ENCODE measurements around the gene SEC22C.
A peak's percentile ranks its signal among the peaks of the same experiment; 100 is the strongest.

SEC22C gene

DNA sequence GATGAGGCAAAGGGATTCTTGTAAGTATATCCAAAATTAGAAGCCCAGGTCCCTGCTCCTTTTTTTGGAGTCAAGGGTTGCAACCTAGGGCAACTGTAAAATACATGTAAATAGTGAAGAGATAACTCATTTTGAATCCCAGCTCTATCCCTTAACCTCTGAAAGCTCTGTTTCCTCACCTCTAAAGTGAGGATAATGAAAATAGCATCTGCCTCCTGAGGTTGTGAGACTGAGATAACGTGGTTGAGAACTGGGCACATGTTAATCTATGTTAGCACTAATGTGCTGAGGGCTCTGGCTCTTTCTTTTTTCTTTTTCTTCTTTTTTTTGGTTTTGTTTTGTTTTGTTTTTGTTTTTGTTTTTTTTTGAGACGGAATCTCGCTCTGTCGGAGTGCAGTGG is 13.9 kb upstream of the SEC22C start:
- no peak for DNase-seq (ENCODE audit: low read depth)
- TF ChIP-seq CTCF (IDR thresholded peaks at IDR 0.05; ENCODE audit: low read depth, low read length), result no peak
- TF ChIP-seq MYC (IDR thresholded peaks at IDR 0.05; ENCODE audit: low read depth, low read length), result no peak
- TF ChIP-seq, protein P1, sequence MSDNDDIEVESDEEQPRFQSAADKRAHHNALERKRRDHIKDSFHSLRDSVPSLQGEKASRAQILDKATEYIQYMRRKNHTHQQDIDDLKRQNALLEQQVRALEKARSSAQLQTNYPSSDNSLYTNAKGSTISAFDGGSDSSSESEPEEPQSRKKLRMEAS (IDR thresholded peaks at IDR 0.05; ENCODE audit: low read depth, low read length), result no peak
- TF ChIP-seq POLR2A (IDR thresholded peaks at IDR 0.05; ENCODE audit: extremely low read depth, insufficient read length), result no peak
- H3K4me3 ChIP-seq (ENCODE audit: low read depth, low read length), result no peak overlapping the region

DNA sequence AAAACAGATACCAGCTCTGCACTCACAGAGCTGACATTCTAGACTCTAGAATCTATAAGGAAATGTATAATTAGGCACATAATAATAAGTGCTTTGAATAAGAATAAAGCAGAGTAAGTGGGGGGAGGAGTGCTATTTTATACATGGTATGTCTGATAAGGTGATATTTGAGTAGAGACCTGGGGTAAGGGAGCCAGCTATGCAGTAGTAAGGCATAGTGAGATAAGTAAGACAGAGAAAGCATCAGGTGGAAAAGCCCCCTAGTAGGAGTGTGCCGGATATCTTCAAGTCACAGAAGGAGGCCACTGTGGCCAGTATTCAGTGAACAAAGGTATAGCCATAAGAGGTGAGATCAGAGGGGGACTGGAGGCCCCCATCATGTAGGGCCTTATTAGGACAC is 11.9 kb upstream of the SEC22C start:
- no peak overlapping the region for H3K4me3 ChIP-seq (ENCODE audit: low read depth, low read length)
- no peak for TF ChIP-seq POLR2A (IDR thresholded peaks at IDR 0.05; ENCODE audit: extremely low read depth, insufficient read length)
- no peak for TF ChIP-seq CTCF (IDR thresholded peaks at IDR 0.05; ENCODE audit: low read depth, low read length)
- TF ChIP-seq, protein P1 (IDR thresholded peaks at IDR 0.05; ENCODE audit: low read depth, low read length), result no peak
- no peak for TF ChIP-seq MYC (IDR thresholded peaks at IDR 0.05; ENCODE audit: low read depth, low read length)
- no peak for DNase-seq (ENCODE audit: low read depth)

- peak overlapping the region; percentile 80 for H3K4me3 ChIP-seq (ENCODE audit: low read depth, low read length)
- TF ChIP-seq POLR2A (IDR thresholded peaks at IDR 0.05; ENCODE audit: extremely low read depth, insufficient read length) (no peak), CTCF (IDR thresholded peaks at IDR 0.05; ENCODE audit: low read depth, low read length) (no peak), MYC (IDR thresholded peaks at IDR 0.05; ENCODE audit: low read depth, low read length) (no peak)
- TF ChIP-seq, protein P1 (IDR thresholded peaks at IDR 0.05; ENCODE audit: low read depth, low read length), result no peak
- DNase-seq (ENCODE audit: low read depth), result no peak
These were observed 10.0 kb upstream of the SEC22C start for GRCh38 chr3:42591811-42592210.

DNA sequence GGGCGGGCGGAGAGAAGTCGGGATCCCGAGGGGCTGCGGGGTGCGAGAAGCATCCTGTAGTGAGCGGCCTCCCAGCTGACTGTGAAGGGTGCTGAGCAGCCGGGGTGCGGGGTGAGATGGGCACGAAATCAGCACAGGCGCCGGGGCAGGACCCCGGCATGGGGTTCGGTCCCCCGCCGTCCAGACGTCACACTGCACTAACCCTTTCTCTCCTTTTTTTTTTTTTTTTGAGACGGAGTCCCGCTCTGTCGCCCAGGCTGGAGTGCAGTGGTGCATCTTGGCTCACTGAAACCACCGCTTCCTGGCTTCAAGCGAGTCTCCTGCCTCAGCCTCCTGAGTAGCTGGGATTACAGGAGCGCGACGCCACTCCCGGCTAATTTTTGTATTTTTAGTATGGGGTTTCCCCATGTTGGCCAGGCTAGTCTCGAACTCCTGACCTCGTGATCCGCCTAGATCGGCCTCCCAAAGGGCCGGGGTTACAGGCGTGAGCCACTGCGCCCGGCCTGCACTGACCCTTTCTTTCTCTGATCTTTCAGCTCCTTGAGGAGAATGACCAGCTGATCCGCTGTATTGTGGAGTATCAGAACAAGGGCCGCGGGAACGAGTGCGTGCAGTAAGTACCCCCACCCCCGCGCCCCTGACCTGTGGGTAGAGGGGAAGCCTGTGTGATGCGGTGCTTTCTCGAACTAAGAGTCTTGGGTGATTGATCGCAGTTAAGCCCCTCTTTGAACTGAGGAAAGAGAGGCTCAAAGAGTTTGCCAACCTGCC is 9.4 kb upstream of the SEC22C start:
- no peak for DNase-seq (ENCODE audit: low read depth)
- TF ChIP-seq, protein P1 (IDR thresholded peaks at IDR 0.05; ENCODE audit: low read depth, low read length), result no peak
- no peak for TF ChIP-seq CTCF (IDR thresholded peaks at IDR 0.05; ENCODE audit: low read depth, low read length)
- TF ChIP-seq POLR2A (IDR thresholded peaks at IDR 0.05; ENCODE audit: extremely low read depth, insufficient read length), result no peak
- TF ChIP-seq MYC (IDR thresholded peaks at IDR 0.05; ENCODE audit: low read depth, low read length), result no peak
- H3K4me3 ChIP-seq (ENCODE audit: low read depth, low read length), result peak overlapping the region; percentile 80

DNA sequence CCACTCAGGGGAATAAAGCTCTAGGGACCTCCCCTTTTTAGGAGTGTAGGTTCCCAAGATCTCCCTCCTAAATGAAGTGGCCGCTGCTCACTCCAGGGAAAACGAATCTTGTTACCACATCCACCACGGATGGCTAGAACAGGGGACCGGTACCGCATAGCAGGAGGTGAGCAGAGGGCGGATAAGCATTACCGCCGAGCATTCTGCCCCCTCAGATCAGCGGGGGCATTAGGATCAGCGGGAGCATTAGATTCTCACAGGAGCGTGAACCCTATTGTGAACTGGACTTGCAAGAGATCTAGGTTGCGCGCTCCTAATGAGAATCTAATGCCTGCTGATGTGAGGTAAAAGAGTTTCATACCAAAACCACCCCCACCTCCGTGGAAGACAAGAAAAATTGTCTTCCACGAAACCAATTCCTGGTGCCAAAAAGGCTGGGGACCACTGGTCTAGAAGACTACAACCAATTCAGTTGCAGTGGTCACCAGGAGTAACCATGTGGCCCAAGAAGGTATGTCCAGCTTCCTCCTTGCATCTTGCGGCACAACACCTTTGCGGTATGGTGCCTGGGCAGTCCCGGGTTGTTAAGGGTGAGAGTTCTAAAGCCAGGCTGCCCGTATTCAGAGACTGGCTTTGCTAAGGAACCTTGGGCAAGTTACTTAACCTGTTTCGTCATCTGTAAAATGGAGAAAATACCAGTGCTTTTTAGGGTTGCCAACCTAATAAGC is 7.8 kb upstream of the SEC22C start:
- no peak for TF ChIP-seq CTCF (IDR thresholded peaks at IDR 0.05; ENCODE audit: low read depth, low read length)
- TF ChIP-seq POLR2A (IDR thresholded peaks at IDR 0.05; ENCODE audit: extremely low read depth, insufficient read length), result no peak
- TF ChIP-seq MYC (IDR thresholded peaks at IDR 0.05; ENCODE audit: low read depth, low read length), result no peak
- TF ChIP-seq, protein P1 (IDR thresholded peaks at IDR 0.05; ENCODE audit: low read depth, low read length), result no peak
- H3K4me3 ChIP-seq (ENCODE audit: low read depth, low read length), result peak overlapping the region; percentile 80
- DNase-seq (ENCODE audit: low read depth), result no peak
